Epithelial cell of prostate (primary cell): ENCODE data around the gene FAM110C.

Experiments
- DNase-seq: peaks from one replicate; pipeline ENCODE4 v3.0.0-alpha.2; 2011; ENCODE audit warnings: low read depth, low spot score
- H3K27ac ChIP-seq: fragments of 450-650 bp; 2 replicates; pipeline ENCODE4 v1.5.1; 2017; ENCODE audit warnings: mild to moderate bottlenecking

Gene FAM110C

DNA sequence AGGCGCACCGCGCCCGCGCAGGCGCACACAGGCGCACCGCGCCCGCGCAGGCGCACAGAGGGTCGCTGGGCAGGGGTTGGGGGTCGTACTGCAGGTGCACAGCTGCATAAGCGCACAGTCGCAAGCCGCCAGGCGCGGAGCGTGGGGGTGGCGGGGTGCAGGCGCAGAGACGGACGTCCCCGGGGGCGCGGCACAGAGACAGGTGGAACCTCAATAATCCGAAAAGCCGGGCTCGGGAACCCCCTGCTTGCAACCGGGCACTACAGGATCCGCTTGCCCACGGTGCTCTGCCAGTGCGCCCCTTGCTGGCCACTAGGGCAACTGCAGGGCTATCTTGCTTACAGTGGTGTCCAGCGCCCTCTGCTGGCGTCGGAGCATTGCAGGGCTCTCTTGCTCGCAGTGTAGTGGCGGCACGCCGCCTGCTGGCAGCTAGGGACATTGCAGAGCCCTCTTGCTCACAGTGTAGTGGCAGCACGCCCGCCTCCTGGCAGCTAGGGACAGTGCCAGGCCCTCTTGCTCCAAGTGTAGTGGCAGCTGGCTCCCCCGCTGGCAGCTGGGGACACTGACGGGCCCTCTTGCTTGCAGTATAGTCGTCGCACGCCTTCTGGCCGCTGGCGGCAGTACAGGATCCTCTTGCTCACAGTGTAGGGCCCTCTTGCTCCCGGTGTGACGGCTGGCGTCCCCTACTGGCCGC is 34.9 kb downstream of the FAM110C start:
- no peak overlapping the region for H3K27ac ChIP-seq
- no peak for DNase-seq

DNA sequence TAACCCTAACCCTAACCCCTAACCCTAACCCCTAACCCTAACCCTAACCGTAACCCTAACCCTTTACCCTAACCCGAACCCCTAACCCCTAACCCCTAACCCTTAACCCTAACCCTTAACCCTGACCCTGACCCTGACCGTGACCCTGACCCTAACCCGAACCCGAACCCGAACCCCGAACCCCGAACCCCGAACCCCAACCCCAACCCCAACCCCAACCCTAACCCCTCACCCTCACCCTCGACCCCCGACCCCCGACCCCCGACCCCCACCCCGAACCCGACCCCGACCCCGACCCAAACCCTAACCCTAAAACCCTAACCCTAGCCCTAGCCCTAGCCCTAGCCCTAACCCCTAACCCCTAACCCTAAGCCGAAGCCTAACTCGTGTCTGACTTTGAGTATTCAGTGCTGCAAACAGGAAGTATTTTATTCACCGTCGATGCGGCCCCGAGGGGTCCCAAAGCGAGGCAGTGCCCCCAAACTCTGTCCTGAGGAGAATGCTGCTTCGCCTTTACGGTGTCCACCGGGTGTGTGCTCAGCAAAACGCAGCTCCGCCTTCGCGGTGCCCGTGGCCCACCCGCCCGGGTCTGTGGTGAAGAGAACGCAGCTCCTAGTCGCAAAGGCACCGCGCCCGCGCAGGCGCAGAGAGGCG is 36.0 kb downstream of the FAM110C start:
- DNase-seq: no peak

More for the DNA sequence above, 36.0 kb downstream of the FAM110C start:
- no peak overlapping the region for H3K27ac ChIP-seq
